ENCODE results near the gene SYVN1. TPM values are rescaled to one million over a fixed set of nuclear protein-coding genes. Genes with fewer than 3 reads are reported as not detected.

Gene SYVN1
- total RNA-seq, 2 donors from 2014 or later, result 30.4 to 39.5 TPM

DNA sequence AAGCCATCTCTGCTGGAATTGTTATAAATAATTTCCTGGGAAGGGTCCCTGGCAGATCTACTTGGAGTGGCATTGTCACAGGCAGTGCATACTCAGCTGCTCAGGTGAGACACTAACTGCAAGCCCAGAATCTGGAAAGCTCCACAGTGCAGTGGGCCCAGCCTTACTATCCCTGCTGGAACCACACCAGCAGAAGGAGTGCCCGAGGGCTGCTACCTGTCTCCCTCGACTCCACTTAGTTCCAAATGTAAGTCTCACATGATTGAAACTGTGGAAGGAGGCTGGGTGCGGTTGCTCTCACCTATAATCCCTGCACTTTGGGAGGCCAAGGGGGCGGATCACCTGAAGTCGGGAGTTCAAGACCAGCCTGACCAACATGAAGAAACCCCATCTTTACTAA, 14.3 kb upstream of the SYVN1 start:
- Histone ChIP-seq H3K4me1 (ENCODE audit: control insufficient read depth, insufficient read depth, low read length) (no peaks in the 10 kb centered on the region), H3K36me3 (ENCODE audit: control insufficient read depth, insufficient read depth, low read length) (no peaks in the 10 kb centered on the region), H3K27ac (ENCODE audit: low read depth, low read length) (no peak overlapping the region), H3K4me3 (ENCODE audit: low read length) (no peak overlapping the region), H3K27me3 (ENCODE audit: control insufficient read depth, insufficient read depth, low read length, poor library complexity, severe bottlenecking) (no peaks in the 10 kb centered on the region), H3K9ac (ENCODE audit: extremely low read depth, low read length, poor library complexity, severe bottlenecking) (no peak overlapping the region), H3K9me3 (ENCODE audit: control insufficient read depth, low read length) (peaks cover 15% of the 10 kb centered on the region)
- Mint-ChIP-seq H3K27ac (no peak overlapping the region), H3K4me3 (no peak overlapping the region), H3K4me1 (no peaks in the 10 kb centered on the region), H3K36me3 (ENCODE audit: low read depth) (no peaks in the 10 kb centered on the region), H3K27me3 (ENCODE audit: insufficient read depth) (peaks cover 36% of the 10 kb centered on the region), H3K9me3 (peaks cover 12% of the 10 kb centered on the region)
- WGBS, 2 experiments (ENCODE audit: insufficient coverage in 1 of 2, insufficient read length in 1 of 2), result 62 to 85% methylated on average over 2 to 5 of the region's 5 CpGs
- TF ChIP-seq, protein P1, sequence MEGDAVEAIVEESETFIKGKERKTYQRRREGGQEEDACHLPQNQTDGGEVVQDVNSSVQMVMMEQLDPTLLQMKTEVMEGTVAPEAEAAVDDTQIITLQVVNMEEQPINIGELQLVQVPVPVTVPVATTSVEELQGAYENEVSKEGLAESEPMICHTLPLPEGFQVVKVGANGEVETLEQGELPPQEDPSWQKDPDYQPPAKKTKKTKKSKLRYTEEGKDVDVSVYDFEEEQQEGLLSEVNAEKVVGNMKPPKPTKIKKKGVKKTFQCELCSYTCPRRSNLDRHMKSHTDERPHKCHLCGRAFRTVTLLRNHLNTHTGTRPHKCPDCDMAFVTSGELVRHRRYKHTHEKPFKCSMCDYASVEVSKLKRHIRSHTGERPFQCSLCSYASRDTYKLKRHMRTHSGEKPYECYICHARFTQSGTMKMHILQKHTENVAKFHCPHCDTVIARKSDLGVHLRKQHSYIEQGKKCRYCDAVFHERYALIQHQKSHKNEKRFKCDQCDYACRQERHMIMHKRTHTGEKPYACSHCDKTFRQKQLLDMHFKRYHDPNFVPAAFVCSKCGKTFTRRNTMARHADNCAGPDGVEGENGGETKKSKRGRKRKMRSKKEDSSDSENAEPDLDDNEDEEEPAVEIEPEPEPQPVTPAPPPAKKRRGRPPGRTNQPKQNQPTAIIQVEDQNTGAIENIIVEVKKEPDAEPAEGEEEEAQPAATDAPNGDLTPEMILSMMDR (conservative IDR thresholded peaks at IDR 0.05), result no peak
- DNase-seq, result peak; percentile 33

DNA sequence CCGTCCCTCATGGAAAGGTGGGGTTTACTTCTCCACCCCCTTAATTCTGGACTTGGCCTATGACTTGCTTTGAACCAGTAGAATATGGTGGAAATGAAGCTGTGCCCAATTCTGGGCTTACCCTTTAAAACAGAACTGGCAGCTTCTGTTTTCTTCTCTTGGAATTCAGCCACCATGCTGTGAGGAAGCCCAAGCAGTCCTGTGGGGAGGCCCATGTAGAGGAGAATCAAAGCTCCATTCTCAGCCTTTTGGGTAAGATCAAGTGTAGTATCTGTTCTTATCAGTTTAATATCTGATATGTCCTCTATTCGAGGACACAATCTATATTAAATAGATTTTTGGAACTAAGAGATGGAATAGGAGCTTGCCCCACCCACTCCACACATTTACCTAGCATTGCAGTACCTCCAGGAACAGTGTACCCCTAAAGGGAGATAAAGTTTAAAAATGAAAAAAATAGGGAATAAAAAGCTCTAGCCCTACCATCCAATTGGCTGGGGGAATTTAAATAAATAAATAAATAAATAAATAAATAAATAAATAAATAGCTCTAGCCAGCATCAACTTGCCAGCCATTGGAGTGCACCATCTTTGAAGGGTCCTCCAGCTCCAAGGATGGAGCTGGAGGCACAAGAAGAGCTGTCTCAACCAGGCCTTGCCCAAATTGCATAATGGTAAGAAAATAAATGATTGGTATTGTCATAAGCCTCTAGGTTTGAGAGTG, 13.2 kb upstream of the SYVN1 start:
- no peaks in the 10 kb centered on the region for H3K36me3 Mint-ChIP-seq (ENCODE audit: low read depth)
- H3K27me3 Mint-ChIP-seq (ENCODE audit: insufficient read depth), result peaks cover 32% of the 10 kb centered on the region
- Histone ChIP-seq H3K4me1 (ENCODE audit: control insufficient read depth, insufficient read depth, low read length) (no peaks in the 10 kb centered on the region), H3K9ac (ENCODE audit: extremely low read depth, low read length, poor library complexity, severe bottlenecking) (no peak overlapping the region), H3K27me3 (ENCODE audit: control insufficient read depth, insufficient read depth, low read length, poor library complexity, severe bottlenecking) (no peaks in the 10 kb centered on the region), H3K9me3 (ENCODE audit: control insufficient read depth, low read length) (peaks cover 15% of the 10 kb centered on the region), H3K27ac (ENCODE audit: low read depth, low read length) (no peak overlapping the region), H3K36me3 (ENCODE audit: control insufficient read depth, insufficient read depth, low read length) (no peaks in the 10 kb centered on the region), H3K4me3 (ENCODE audit: low read length) (no peak overlapping the region)
- WGBS, 2 experiments (ENCODE audit: insufficient coverage in 1 of 2, insufficient read length in 1 of 2), result 78 to 79% methylated on average over 1 of the region's 2 CpGs
- TF ChIP-seq, protein P1 (conservative IDR thresholded peaks at IDR 0.05), result no peak
- H3K4me1 Mint-ChIP-seq, result no peaks in the 10 kb centered on the region
- DNase-seq, result peak; percentile 16
- peaks cover 12% of the 10 kb centered on the region for H3K9me3 Mint-ChIP-seq
- no peak overlapping the region for H3K27ac Mint-ChIP-seq
- H3K4me3 Mint-ChIP-seq, result no peak overlapping the region

DNA sequence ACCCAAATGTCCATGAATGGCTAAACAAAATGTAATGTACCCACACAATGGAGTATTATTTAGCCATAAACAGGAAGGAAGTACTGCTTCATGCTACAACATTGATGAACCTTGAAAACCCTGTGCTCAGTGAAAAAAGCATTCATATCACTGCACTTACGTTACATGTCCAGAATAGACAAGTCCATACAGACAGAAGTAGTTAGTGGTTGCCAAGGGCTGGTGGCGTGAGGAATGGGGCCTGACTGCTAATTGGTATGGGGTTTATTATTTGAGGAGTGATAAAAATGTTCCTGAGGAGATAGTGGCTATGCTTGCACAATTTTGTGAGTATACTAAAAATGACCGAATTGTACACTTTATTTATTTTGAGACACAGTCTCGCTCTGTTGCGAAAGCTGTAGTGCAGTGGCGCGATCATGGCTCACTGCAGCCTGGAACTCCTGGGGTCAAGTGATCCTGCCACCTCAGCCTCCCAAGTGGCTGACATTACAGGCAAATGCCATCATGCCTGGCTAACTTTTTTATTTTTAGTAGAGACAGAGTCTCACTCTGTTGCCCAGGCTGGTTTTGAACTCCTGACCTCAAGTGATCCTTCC, 7.7 kb upstream of the SYVN1 start:
- no peak overlapping the region for H3K4me3 ChIP-seq (ENCODE audit: low read length)
- H3K27me3 Mint-ChIP-seq (ENCODE audit: insufficient read depth), result peaks cover 33% of the 10 kb centered on the region
- H3K9ac ChIP-seq (ENCODE audit: extremely low read depth, low read length, poor library complexity, severe bottlenecking), result no peak overlapping the region
- H3K4me1 ChIP-seq (ENCODE audit: control insufficient read depth, insufficient read depth, low read length), result no peaks in the 10 kb centered on the region
- TF ChIP-seq, protein P1 (conservative IDR thresholded peaks at IDR 0.05), result no peak
- peaks cover 8% of the 10 kb centered on the region for H3K9me3 Mint-ChIP-seq
- no peaks in the 10 kb centered on the region for H3K36me3 ChIP-seq (ENCODE audit: control insufficient read depth, insufficient read depth, low read length)
- H3K4me3 Mint-ChIP-seq, result no peak overlapping the region
- peaks cover 5% of the 10 kb centered on the region for H3K4me1 Mint-ChIP-seq
- H3K27ac ChIP-seq (ENCODE audit: low read depth, low read length), result no peak overlapping the region
- peak; percentile 9 for DNase-seq
- peaks cover 6% of the 10 kb centered on the region for H3K27me3 ChIP-seq (ENCODE audit: control insufficient read depth, insufficient read depth, low read length, poor library complexity, severe bottlenecking)
- no peaks in the 10 kb centered on the region for H3K36me3 Mint-ChIP-seq (ENCODE audit: low read depth)
- H3K9me3 ChIP-seq (ENCODE audit: control insufficient read depth, low read length), result peaks cover 9% of the 10 kb centered on the region
- 94 to 95% methylated on average over 7 of the region's 7 CpGs for WGBS, 2 experiments (ENCODE audit: insufficient coverage in 1 of 2, insufficient read length in 1 of 2)
- H3K27ac Mint-ChIP-seq, result no peak overlapping the region
